Cerebellar cortex (tissue), 1 donor: Measurements from ENCODE around the gene SRSF7.

Experiments used
- DNase-seq: peaks from one replicate; pipeline ENCODE4 v3.0.0-alpha.2; 2015; ENCODE audit warnings: low spot score

SRSF7 gene

DNA sequence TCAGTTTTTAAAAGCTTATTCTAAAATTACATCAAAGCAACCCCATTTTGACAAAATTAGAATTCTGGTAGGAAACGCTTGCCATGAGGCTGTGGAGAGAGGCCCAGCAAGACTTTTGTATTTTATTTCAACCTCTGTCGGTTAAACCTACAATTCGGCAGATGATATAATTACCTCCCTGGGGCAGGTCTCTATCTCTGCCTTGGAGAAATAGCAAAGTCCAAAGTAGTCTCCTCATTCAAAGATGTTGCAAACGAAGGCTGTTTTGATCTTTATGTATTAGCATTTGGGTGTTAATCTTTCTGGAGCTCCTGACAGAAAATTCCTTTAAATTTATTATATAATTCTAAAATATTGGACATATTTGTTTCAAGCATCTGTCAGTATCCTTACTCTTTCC, 49.6 kb downstream of the SRSF7 start:
- DNase-seq: no peak

DNA sequence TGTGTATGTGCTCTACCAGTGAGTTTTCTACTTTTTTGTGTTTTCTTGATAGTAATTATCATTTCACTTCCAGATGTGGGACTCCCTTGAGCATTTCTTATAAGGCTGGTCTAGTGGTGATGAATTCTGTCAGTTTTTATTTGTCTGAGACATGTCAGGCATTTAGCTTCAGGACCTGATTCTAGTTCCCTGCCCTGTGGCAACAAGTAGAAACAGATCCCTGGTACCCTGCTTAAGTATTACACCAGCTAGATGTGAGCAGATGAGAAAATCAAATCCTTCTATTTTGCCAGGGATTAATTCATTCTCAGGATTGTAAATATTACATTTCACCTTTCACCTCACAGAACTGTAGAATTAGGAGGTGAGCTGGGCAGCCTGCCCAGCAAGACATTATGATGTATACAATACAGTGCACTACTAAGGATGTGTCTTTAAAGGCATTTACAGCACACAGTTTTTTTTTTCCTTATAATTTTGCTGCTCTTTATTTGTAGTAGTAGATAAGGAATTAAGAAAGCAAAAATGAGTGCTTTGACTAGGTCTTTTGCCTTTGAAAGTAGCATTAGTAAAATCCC, 50.2 kb downstream of the SRSF7 start:
- DNase-seq: no peak

DNA sequence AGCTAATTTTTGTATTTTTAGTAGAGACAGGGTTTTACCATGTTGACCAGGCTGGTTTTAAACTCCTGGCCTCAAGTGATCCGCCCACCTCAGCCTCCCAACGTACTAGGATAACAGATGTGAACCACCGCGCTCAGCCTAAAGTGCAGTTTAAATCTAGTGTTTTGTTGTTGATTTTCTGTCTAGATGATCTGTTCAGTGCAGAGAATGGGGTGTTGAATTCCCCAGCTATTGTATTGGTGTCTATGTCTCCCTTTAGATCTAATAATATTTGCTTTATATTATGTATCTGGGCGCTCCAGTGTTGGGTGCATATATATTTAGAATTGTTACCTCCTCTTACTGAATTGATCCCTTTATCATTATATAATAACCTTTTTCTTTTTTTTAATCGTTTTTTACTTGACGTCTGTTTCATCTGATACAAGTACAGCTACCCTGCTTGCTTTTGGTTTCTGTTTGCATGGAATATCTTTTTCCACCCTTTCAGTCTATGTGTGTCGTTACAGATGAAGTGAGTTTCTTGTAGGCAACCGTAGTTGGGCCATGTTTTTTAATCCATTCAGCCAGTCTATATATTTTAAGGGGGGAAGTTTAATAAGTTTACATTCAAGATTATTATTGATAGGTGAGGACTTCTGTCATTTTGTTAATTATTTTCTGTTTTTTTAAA, 50.9 kb downstream of the SRSF7 start:
- DNase-seq: no peak

DNA sequence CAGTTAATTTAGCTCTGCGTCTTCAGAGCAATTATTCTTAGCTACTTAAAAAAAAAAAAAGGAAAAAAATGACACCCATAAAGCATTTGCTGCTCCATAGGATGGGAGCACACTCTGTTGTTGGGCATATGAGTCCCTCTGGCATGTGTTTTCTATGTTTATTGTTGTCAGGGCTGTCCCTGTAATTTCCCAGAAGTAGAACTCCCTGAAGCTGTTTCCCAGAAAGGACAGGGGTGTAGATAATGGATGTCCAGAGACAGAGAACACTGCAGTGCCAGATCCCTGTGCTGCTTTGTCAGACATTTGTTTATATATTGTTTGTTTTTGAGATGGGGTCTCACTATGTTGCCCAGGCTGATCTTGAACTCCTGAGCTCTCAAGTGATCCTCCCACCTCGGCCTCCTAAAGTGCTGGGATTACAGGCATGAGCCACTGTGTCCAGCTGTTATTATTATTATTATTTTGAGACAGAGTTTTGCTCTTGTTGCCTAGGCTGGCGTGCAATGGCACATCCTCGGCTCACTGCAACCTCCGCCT, 52.6 kb downstream of the SRSF7 start:
- DNase-seq: no peak

DNA sequence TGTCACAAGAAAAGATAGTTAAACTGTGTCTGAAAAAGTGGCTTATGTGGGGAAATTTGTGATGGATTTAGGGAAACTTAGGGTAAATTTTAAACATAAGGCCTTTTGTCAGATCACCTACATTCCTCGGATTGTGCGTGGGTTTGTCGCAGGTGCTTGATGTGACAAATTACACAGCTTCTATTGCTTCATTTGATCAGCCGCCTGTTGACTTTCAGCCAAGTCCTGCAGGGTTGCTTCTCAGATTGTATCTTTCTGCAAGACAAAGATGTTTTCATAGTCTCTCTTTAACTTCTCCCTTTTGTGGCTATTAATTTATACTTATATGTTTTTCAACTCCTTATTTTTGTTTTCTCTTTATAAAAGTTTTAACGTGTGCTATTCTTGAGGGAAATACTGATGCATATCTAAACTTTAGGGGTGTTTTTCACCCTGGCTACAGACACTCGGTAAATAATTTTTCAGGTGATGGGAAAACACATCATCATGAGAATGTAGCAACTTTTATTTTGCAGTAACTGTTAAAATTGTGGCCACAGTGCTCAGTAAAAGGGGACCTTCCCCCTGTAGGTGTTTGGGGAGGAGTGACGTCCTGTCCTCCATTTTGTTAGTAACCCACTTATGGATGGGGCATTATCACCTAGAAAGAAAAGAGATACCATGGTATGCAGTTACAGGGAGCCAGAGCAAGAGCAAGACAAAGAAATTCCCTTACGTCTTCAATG, 53.9 kb downstream of the SRSF7 start:
- DNase-seq: no peak
